Measurements from ENCODE around the gene ARHGAP22.

The ARHGAP22 gene

DNA sequence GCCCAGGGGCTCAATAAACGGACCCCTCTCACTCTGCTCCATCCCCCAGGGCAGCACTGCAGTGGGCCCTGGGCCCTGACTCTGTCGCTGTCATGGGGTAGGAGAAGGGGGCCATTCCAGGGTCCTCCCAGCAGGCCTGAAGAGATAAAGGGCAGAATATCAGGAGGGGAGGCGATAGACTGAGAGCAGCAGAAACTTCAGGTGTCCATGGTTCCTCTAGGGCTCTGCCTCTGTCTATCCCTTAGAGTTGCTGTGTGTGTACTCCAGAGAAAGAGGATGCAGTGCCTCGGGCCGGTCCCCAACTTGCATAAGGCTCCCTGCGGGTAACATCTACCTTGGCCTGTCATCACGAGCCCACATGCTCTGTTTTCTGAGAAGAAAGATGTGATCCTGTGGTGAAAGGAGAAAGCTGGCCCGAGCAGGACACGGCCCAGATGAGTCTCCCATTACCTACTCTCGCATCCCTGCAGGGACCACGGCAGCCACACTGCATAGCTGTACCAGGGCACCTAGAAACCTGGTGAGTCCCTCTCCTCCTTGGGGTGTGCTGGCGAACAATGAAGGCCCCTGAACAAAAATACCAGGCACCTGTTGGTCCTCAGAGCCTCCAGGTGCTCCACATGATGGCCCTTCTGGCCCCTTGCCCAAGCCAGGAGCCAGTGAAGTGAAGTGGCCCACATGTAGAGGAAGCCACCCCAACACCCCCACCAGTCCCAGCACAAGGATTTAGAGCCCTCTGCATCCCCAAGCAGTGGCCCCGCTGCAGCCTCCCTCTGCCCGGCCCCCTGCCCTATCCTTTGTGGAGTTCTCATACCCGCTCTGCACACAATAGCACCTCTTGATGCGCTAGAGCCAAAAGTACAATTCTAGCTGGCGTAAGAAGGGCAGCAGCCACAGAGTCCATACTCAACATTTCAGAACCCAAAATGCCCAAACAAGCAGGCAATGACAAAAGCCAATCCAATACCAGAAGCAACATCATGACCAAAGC lies 106.8 kb downstream of the ARHGAP22 start:
- no peak for DNase-seq (ENCODE audit: low read depth, low spot score)

DNA sequence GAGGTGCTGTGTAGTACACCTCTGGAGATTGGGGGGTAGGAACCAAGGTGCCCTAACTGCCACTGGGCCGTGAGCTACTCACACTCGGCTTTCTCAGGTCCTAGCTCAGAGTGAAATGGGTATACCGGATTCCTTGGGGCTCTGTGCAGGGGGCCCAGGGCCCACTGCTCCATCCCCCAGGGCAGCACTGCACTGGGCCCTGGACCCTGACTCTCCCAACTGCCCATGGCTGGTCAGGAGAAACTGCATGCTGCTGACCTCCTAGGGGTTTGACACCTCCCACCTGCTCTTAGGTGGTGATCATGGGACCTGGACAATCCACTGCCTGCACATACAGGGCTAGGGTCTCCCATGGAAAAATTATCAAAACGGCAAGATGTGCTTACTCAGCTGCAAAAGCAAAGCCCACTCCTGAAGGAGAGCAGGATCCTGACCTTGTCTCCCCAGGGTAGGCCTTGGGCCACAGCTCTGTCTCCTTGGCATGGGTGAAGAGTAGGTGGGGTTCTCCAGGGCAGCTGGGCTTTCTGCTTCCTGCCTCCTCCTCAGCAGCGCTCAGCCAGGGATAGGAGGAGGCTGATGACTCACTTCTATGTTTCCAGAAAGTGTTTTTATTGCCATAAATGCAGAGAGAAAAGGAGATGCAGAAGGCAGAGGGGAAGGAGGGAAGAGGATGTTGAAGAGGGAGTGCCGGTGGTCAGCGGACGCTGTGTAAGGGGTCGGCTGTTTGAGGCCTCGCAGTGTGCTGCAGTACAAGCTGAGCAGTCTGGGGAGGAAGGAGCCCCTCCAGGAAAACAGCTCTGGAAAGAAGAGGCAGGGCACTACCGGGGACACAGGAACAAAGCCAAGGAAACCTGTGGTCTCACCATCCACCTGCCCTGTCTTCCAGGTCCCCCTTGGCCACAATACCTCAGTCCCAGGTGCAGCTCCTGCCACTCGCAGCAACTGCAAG lies 107.8 kb downstream of the ARHGAP22 start:
- DNase-seq (ENCODE audit: low read depth, low spot score), result peak; percentile 41

- no peak for DNase-seq (ENCODE audit: low read depth, low spot score)
These were observed 108.6 kb downstream of the ARHGAP22 start for GRCh38 chr10:48496105-48496830.

- DNase-seq (ENCODE audit: low read depth, low spot score), result no peak
These were observed 109.4 kb downstream of the ARHGAP22 start for GRCh38 chr10:48495282-48496045.

DNA sequence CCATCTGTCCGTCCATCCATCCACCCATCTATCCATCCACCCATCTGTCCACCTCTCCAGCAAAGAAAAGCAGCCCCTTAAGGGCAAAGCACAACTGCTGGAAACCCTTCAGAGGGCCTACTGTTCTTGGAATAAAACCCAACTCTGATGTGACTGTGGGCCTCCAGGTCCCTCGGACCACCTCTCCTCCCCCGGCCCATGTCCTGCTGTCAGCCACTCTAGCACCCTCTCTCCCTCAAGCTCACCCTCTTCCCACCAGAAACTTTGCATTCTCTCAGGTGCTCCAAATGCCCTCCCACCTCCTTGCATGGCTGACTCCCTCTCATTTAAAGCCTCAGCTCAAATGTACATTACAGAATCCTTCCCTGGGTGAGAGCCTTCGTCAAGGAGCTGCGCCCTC lies 110.3 kb downstream of the ARHGAP22 start:
- no peak for DNase-seq (ENCODE audit: low read depth, low spot score)

GRCh38 chr10:48494073-48494472 lies 110.8 kb downstream of the ARHGAP22 start:
- no peak for DNase-seq (ENCODE audit: low read depth, low spot score)

- no peak for DNase-seq (ENCODE audit: low read depth, low spot score)
These were observed 111.6 kb downstream of the ARHGAP22 start for GRCh38 chr10:48493083-48493871.

GRCh38 chr10:48492201-48492600 lies 112.7 kb downstream of the ARHGAP22 start:
- DNase-seq (ENCODE audit: low read depth, low spot score), result no peak

DNA sequence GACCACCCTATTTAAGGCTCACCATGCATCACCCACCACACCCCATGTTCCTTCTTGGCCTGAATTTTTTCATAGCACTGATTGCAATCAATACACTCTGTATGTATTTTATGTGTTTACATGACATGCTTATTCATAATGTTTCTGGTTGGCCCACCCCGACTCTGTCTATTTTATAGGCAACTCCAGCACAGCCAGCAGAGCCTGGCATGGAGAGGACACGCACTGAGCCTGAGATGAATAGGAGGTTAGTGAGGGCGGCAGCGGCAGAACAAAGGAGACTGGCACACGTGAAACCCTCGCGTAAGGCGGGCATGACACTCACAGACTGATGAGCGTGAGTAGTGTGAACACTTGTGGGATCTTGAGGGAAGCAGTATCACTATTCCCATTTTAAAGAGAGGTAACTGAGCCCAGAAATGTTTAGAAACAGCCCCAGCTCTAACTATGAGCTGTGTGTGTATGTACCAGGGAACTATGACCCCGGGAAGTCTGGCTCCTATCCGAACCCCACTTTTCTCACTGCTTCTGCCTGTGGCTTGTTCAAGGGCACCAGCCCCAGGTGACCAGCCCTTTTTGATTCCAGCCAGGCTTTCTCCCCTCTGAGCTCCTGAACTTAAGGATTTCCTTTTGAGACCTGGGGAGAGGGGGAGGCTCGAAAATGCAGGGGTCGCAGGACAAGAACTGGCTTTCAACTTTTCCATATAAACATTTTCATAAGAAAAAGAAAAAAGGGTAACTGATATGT lies 113.3 kb downstream of the ARHGAP22 start:
- no peak for DNase-seq (ENCODE audit: low read depth, low spot score)

DNA sequence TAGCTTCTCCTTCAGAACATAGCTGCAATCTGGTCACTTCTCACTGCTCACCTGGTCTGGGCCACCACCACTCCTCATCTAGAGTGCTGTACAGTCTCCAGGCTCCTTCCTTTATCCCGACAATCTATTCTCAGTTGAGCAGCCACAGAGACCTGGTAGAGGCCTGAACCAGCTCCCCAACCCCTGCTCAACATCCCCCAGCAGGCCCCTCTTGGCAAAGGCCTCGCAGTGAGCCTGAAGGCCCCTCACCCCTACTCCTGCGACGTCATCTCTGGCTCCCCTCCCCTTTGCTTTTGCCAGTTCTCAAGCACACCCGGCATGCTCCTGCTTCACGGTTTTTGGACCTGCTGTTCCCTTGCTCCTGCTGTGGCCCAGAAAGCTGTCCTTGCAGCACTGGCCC lies 113.9 kb downstream of the ARHGAP22 start:
- DNase-seq (ENCODE audit: low read depth, low spot score), result no peak

DNA sequence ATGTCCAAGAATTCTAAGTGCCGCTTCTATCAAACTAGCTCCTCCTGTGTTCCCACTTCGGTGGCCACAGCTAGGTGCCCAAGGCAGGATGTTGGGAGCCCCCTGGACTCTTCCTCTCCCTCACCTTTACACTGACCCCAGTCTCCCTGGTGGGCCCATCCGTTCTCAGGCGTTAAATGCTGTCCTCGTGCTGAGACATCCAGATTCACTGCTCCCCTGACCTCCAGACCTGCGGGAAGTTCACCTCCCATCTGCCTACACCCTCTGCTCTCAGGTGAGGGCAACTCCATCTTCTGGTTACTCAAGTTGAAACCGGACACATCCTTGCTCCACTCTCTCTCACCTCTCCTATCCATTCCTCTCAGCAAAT lies 114.3 kb downstream of the ARHGAP22 start:
- no peak for DNase-seq (ENCODE audit: low read depth, low spot score)

- DNase-seq (ENCODE audit: low read depth, low spot score), result no peak
These were observed 115.8 kb downstream of the ARHGAP22 start for GRCh38 chr10:48489099-48489498.

DNA sequence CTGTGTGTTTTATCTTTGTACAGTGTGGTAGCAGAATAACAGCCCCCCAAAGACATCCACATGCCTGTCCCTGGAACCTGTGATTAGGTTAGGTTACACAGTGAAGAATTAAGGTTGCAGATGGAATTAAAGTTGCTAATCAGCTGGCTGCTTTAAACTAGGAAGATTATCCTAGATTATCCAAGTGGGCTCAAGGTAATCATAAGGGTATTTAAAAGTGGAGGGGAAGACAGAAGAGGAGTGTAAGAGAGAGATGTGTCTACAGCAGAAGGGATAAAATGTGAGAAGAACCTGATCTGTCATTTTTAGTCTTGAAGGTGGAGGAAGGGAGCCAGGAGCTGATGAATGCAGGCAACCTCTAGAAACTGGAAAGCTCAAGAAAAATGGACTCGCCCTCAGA lies 117.6 kb downstream of the ARHGAP22 start:
- DNase-seq (ENCODE audit: low read depth, low spot score), result no peak

DNA sequence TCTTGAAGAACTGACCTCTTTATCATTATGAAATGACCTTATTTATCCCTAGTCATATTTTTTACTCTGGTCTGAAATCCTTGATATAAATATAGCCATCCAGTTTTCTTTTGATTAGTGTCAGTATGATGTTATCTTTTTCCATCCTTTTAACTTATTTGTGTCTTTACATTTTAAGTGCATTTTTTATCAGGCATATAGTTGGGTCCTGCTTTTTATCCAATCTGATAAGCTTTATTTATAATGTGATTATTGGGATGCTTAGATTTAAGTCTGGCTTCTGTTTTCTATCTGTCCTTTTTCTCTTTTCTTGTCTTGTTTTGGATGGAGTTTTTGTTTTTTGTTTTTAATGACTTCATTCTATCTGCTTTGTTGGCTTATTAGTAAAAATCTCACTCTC lies 119.2 kb downstream of the ARHGAP22 start:
- DNase-seq (ENCODE audit: low read depth, low spot score), result no peak

GRCh38 chr10:48484911-48485310 lies 120.0 kb downstream of the ARHGAP22 start:
- no peak for DNase-seq (ENCODE audit: low read depth, low spot score)

- no peak for DNase-seq (ENCODE audit: low read depth, low spot score)
These were observed 122.7 kb downstream of the ARHGAP22 start for GRCh38 chr10:48482207-48482606.

- no peak for DNase-seq (ENCODE audit: low read depth, low spot score)
These were observed 123.5 kb downstream of the ARHGAP22 start for GRCh38 chr10:48481385-48481784.

GRCh38 chr10:48480397-48481374 lies 124.2 kb downstream of the ARHGAP22 start:
- no peak for DNase-seq (ENCODE audit: low read depth, low spot score)

Measured in brain pericyte (primary cell).